ENCODE results near the gene TJP2. TPM values are rescaled to one million over a fixed set of nuclear protein-coding genes. Genes with fewer than 3 reads are reported as not detected.

Gene TJP2
- total RNA-seq, 1 experiment from 2014 or later = 106 TPM

- H3K36me3 ChIP-seq (ENCODE audit: low read depth, low read length) = peaks cover 8% of the 10 kb centered on the region
- ChIA-PET CTCF (no interaction called here), POLR2A (ENCODE audit: unreplicated experiment) (no interaction called here)
- no peaks in the 10 kb centered on the region for H3F3A ChIP-seq (ENCODE audit: low read length, unreplicated experiment)
- no peak overlapping the region for H3K9ac ChIP-seq (ENCODE audit: low read length)
- H3K79me2 ChIP-seq (ENCODE audit: low read length) = peaks cover 33% of the 10 kb centered on the region
- no peaks in the 10 kb centered on the region for H3K27me3 ChIP-seq (ENCODE audit: low read length)
- ATAC-seq = peak; percentile 86
- H3K4me1 ChIP-seq (ENCODE audit: insufficient read depth, low read length) = peaks cover 16% of the 10 kb centered on the region
- no peak for TF ChIP-seq EZH2phosphoT487 (IDR thresholded peaks at IDR 0.05; ENCODE audit: borderline replicate concordance, low read length)
- TF ChIP-seq EZH2 (IDR thresholded peaks at IDR 0.05; ENCODE audit: low read length, unreplicated experiment) = no peak
- TF ChIP-seq CTCF (conservative IDR thresholded peaks at IDR 0.05; ENCODE audit: low read depth, low read length) = no peak
- H3K4me2 ChIP-seq (ENCODE audit: low read length) = peak overlapping the region; percentile 48
- H4K20me1 ChIP-seq (ENCODE audit: low read length) = no peaks in the 10 kb centered on the region
- intact Hi-C loops (cut with micrococcal nuclease) = loop anchor here (1.0 kb wide), 1 partner anchor 38 kb away; no protein-coding TSS in a partner anchor
- DNase-seq = peak; percentile 78
- peak overlapping the region; percentile 7; the same call in 1 of the 2 replicates for H3K4me3 ChIP-seq (ENCODE audit: low read length)
- peak overlapping the region; percentile 36 for H3K27ac ChIP-seq (ENCODE audit: low read length)
- no peak overlapping the region for H2AFZ ChIP-seq (ENCODE audit: low read length)
- H3K9me2 ChIP-seq (replicated peaks; ENCODE audit: low read length) = no peaks in the 10 kb centered on the region
- no peaks in the 10 kb centered on the region for H3K9me3 ChIP-seq (ENCODE audit: low read length)
- BruUV-seq (replicated peaks) = no TSS peak
Measured at GRCh38 chr9:69155341-69156030, 18.6 kb upstream of the TJP2 start.

DNA sequence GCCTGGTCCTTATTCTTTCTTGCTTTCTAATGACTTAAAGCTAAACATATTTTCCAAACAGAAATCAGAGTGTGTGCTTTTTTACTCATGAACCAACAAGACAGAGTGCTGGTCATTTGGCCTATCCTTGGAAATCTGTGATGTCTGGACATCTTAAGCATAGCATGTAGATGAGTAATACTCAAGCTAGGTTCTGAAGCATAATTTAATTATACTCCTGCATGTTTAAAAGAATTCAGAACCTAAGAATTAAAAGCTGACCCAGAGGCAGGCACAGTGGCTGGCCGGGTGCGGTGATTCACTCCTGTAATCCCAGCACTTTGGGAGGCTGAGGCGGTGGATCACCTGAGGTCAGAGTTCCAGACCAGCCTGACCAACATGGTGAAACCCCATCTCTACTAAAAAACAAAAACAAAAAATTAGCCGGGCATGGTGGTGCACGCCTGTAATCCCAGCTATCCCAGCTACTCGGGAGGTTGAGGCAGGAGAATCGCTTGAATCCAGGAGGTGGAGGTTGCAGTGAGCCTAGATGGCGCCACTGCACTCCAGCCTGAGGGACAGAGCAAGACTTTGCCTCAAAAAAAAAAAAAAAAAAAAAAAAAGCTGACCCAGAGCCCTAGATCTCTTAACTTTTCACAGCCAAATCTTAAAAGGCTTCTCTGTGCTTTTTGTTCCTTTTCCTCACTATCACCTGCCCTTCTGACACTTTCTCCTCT is 16.2 kb upstream of the TJP2 start:
- POLR2A ChIA-PET (ENCODE audit: unreplicated experiment) = no interaction called here
- BruUV-seq (replicated peaks) = no TSS peak

More for the DNA sequence above, 16.2 kb upstream of the TJP2 start:
- no peak overlapping the region for H3K9ac ChIP-seq (ENCODE audit: low read length)
- H4K20me1 ChIP-seq (ENCODE audit: low read length) = no peaks in the 10 kb centered on the region
- peaks cover 16% of the 10 kb centered on the region for H3K4me1 ChIP-seq (ENCODE audit: insufficient read depth, low read length)
- 0 out of 2 replicates have a peak, but pooled peaks cover 3% of the 10 kb centered on the region for H3K36me3 ChIP-seq (ENCODE audit: low read depth, low read length)
- DNase-seq = no peak
- no peaks in the 10 kb centered on the region for H3K27me3 ChIP-seq (ENCODE audit: low read length)
- no peaks in the 10 kb centered on the region for H3K9me2 ChIP-seq (replicated peaks; ENCODE audit: low read length)
- no peaks in the 10 kb centered on the region for H3K9me3 ChIP-seq (ENCODE audit: low read length)
- no peaks in the 10 kb centered on the region for H3F3A ChIP-seq (ENCODE audit: low read length, unreplicated experiment)
- H3K79me2 ChIP-seq (ENCODE audit: low read length) = peaks cover 33% of the 10 kb centered on the region
- CTCF ChIA-PET = interaction anchor here (0.6 to 1.1 kb wide), 13 partner anchors 10 to 598 kb away, joined by 3 to 13 read pairs (median 4); no protein-coding TSS in a partner anchor
- H2AFZ ChIP-seq (ENCODE audit: low read length) = no peak overlapping the region
- no peak overlapping the region for H3K4me3 ChIP-seq (ENCODE audit: low read length)
- no peak overlapping the region for H3K27ac ChIP-seq (ENCODE audit: low read length)
- H3K4me2 ChIP-seq (ENCODE audit: low read length) = no peak overlapping the region
- TF ChIP-seq EZH2 (IDR thresholded peaks at IDR 0.05; ENCODE audit: low read length, unreplicated experiment) = no peak
- TF ChIP-seq CTCF (conservative IDR thresholded peaks at IDR 0.05; ENCODE audit: low read depth, low read length) = peak; percentile 46; the same call in 1 of the 2 replicates
- no peak for TF ChIP-seq EZH2phosphoT487 (IDR thresholded peaks at IDR 0.05; ENCODE audit: borderline replicate concordance, low read length)
- intact Hi-C loops (cut with micrococcal nuclease) = no loop called here
- no peak for ATAC-seq

Measured in PC-3 (cell line).